ENCODE data around the gene TMEM218.

Gene TMEM218

DNA sequence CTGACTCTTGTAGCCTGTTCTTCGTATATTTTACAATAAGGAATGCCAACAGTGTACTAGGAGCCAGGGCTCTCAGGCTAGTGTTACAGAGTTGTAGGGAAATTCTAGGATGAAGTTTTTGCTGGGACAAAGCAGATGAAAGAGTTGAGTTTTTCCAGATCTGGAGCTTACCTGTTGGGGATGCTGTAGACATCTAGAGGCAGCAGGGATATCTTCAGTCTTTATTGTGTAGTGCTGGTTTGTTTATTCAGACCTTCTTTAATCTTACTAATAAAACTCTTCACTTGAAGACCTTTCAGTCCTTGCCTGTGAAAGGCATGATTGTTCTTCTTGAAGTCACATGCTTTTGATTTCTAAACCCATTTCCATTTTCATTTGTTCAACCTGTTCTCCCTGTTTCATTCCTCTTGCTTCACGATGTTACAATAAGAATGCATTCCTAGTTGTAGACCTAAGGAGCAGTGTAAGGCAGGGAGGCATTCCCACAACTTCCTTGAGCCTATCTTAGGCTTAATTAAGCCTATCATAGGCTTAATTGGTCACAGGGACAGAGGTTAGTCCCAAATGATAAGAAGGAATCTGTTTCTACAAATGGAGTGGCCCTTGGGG is 56.2 kb downstream of the TMEM218 start:
- no peak for DNase-seq (ENCODE audit: low spot score)

DNA sequence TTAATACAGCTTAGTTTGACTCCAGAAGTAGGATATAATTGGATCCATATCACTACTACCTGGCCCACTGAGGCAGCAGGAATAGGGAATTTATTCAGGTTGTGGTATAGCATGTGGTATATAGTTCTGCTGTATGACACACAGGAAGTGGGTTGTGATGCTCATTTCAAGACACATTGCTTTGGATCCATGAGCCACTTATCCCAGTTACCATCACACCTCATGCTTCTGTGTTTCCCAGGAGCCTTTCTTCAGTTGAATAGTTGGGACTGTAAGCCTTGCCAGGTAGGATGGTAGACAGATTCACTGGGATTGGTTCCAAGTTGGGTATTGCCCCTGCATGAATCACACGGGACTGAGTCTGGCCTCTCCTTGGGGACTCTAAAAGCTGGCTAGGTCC is 58.3 kb downstream of the TMEM218 start:
- DNase-seq (ENCODE audit: low spot score) = no peak

DNA sequence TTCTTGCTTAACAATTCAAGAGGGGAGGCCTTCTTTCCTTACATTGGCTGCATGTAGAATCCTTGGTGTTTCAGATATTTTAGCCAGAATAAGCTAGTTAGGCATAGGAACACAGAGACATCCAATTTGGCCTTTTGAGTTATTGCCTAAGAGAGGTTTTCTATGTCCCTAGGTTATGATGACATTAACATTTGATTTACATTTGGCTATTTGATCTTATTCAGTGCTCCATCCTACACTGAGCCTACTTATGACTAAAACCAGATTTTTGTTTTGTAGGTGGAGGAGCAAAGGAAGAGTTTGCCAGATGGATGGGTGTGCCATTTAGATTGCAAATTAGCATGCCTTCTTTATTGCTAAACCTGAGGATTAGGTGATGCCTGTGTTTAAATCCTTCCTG is 59.4 kb downstream of the TMEM218 start:
- DNase-seq (ENCODE audit: low spot score) = no peak

DNA sequence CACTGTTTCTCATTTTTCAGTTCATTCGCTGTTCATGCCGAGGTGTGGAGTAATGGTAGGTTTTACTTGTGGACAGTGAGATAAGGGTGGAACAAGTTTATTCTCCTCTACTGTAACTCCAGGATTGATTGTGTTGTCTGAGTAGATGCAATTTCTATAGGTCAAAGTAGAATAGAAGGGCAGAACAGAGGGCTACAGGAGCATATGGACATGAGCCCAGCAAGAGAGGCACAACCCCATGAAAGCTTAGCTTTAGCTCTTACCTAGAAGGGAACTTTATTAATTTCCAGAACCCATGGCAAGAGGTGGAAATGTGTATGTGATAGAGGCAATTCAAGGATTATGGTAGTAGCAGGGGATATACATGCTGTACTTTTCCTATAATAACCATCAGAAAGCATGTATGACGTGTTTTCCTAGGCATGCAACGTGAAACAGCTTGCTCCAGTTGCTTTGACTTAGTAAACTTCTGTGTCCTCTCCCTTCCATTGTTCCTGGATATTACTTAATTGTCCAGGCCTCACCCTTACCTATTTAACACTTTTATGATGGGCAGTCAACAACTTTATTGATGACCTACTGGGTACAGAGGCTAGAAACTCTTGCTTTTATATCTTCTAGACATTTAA is 62.1 kb downstream of the TMEM218 start:
- no peak for DNase-seq (ENCODE audit: low spot score)

Measured in cerebellar cortex (tissue), 1 donor.